Psoas muscle (tissue), 8 donors: ENCODE measurements around the gene PCBP4. TPM values are rescaled to one million over a fixed set of nuclear protein-coding genes. Genes with fewer than 3 reads are reported as not detected.

Experiments used
- ATAC-seq, 4 donors: fragments of 200-7000 bp; cut with Tn5 transposase; one replicate each; pipeline ENCODE4 v1.9.1; 2020; ENCODE audit warnings: moderate library complexity in 3 of 4, mild to moderate bottlenecking in 2 of 4
- DNase-seq, 2 donors: peaks; one replicate each; pipeline ENCODE4 v3.0.0-alpha.2; 2020
- H3K27ac ChIP-seq: fragments of 200-600 bp; one replicate; pipeline ENCODE4 v1.8.0; 2022
- H3K27me3 ChIP-seq, 3 donors: fragments of 200-600 bp in 1 of 3; one replicate each; pipeline versions ENCODE4 v1.6.1 to v1.8.0; 2013 to 2022; ENCODE audit warnings: low read length in 2 of 3, mild to moderate bottlenecking in 2 of 3, moderate library complexity in 1 of 3; ENCODE audit not compliant: insufficient read depth in 3 of 3
- H3K36me3 ChIP-seq, 2 donors: fragments of 200-600 bp in 1 of 2; one replicate each; pipeline versions ENCODE4 v1.6.1 to v1.8.0; 2013 to 2022; ENCODE audit warnings: low read depth in 1 of 2, mild to moderate bottlenecking in 1 of 2, moderate library complexity in 1 of 2; ENCODE audit not compliant: insufficient read depth in 1 of 2
- H3K4me1 ChIP-seq: fragments of 200-600 bp; one replicate; pipeline ENCODE4 v1.8.0; 2022
- H3K4me3 ChIP-seq: fragments of 200-600 bp; one replicate; pipeline ENCODE4 v1.8.0; 2022; ENCODE audit warnings: mild to moderate bottlenecking
- H3K9me3 ChIP-seq: fragments of 200-600 bp; one replicate; pipeline ENCODE4 v1.8.0; 2022
- WGBS, 3 donors: extraction: QIAGEN DNeasy Blood & Tissue Kit; methylation state at CpG; one replicate each; pipeline versions ENCODE4 v1.1.6 to v1.1.7; 2013; 5-methylcytosine and 5-hydroxymethylcytosine counted together
- intact Hi-C, 2 donors: fragments of 100-400 bp; cut with DNase I; formaldehyde crosslinking; loops; one replicate each; pipeline versions ENCODE4 v1.11.0 to v1.14.2; 2022
- polyA plus RNA-seq, 3 donors: library from polyadenylated mRNA; stranded (reverse); fragments of 200-250 nt; gene quantifications; one replicate each; pipeline ENCODE4 v1.2.3, GENCODE V29; 2013
- total RNA-seq, 4 donors: library from RNA; stranded (reverse); fragmentation: NEBNext Ultra II Directional in 2 of 4; extraction: Animal tissue kit (Norgen Biotek cat#: 25700) in 2 of 4; gene quantifications; one replicate each; pipeline versions ENCODE4 v1.2.1 to v1.2.4, GENCODE V29; 2021 to 2023
- TF ChIP-seq, protein P1 (sequence below): fragments of 200-600 bp; IDR thresholded peaks from one replicate; pipeline ENCODE4 v1.8.0; 2022; ENCODE audit warnings: antibody characterized with exemption
- donor health status: healthy with polysubstance abuse.
- donor health status: DM: no; HTN: no; CAD: no; lungs with moderate emphysema.
- donor health status: Bipolar disorder and iron deficiency.
- donor health status: healthy.
- donor health status: DM: yes; HTN: yes; CAD: no.
- donor health status: DM: no; HTN: no; CAD: no.
- donor health status: DM: no; HTN: no; CAD: no.
- donor health status: DM: yes; HTN: yes; CAD: no.

PCBP4 gene
- total and polyA plus RNA-seq, 7 donors, result 36.0 to 161 (median 118) TPM

DNA sequence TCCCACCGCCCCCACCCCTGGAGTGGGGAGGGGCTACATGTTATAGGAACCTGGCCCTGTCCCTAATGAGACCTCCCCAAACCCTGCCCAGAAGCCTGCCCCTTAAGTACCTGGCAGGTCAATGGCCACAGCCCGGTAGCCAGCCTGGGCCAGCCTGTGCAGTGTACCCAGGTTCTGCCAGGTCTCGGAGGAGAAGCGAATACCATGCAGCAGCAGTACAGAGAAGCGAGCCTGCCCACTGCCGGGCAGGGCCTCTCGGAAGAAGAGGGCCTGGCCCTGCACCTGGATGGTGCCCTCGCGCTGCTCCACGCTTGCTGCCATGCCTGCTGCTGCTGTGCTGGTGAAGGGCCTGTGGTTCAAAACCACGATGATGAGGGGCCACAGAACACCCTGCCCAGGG, 4.1 kb upstream of the PCBP4 start:
- Histone ChIP-seq H3K4me1 (peaks cover 37% of the 10 kb centered on the region), H3K27ac (peak overlapping the region; percentile 60), H3K4me3 (no peak overlapping the region), H3K27me3 (no peaks in the 10 kb centered on the region), H3K9me3 (no peaks in the 10 kb centered on the region), H3K36me3 (no peaks in the 10 kb centered on the region)
- DNase-seq (no peak), ATAC-seq (no peak)
- intact Hi-C loops, result no loop called here
- WGBS, 3 donors, result 75 to 90% (median 76%) methylated on average over 11 of the region's 11 CpGs
- TF ChIP-seq, protein P1, sequence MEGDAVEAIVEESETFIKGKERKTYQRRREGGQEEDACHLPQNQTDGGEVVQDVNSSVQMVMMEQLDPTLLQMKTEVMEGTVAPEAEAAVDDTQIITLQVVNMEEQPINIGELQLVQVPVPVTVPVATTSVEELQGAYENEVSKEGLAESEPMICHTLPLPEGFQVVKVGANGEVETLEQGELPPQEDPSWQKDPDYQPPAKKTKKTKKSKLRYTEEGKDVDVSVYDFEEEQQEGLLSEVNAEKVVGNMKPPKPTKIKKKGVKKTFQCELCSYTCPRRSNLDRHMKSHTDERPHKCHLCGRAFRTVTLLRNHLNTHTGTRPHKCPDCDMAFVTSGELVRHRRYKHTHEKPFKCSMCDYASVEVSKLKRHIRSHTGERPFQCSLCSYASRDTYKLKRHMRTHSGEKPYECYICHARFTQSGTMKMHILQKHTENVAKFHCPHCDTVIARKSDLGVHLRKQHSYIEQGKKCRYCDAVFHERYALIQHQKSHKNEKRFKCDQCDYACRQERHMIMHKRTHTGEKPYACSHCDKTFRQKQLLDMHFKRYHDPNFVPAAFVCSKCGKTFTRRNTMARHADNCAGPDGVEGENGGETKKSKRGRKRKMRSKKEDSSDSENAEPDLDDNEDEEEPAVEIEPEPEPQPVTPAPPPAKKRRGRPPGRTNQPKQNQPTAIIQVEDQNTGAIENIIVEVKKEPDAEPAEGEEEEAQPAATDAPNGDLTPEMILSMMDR, result no peak

- no peaks in the 10 kb centered on the region for H3K27me3 ChIP-seq
- ATAC-seq (no peak), DNase-seq (no peak)
- 37 to 56% (median 42%) methylated on average over 6 of the region's 6 CpGs for WGBS, 3 donors
- TF ChIP-seq, protein P1, result no peak
- H3K27ac ChIP-seq, result peak overlapping the region; percentile 60
- H3K4me1 ChIP-seq, result peaks cover 40% of the 10 kb centered on the region
- H3K4me3 ChIP-seq, result no peak overlapping the region
- no peaks in the 10 kb centered on the region for H3K36me3 ChIP-seq
- intact Hi-C loops, result no loop called here
- H3K9me3 ChIP-seq, result no peaks in the 10 kb centered on the region
Observed at GRCh38 chr3:51970606-51971300, 3.5 kb upstream of the PCBP4 start.

GRCh38 chr3:51969841-51970240, 2.6 kb upstream of the PCBP4 start:
- H3K36me3 ChIP-seq, result no peaks in the 10 kb centered on the region
- ATAC-seq (no peak), DNase-seq (no peak)
- H3K9me3 ChIP-seq, result no peaks in the 10 kb centered on the region
- H3K27ac ChIP-seq, result peak overlapping the region; percentile 16
- no peak overlapping the region for H3K4me3 ChIP-seq
- intact Hi-C loops, result no loop called here
- 48 to 64% (median 49%) methylated on average over 4 of the region's 4 CpGs for WGBS, 3 donors
- TF ChIP-seq, protein P1, result no peak
- peaks cover 42% of the 10 kb centered on the region for H3K4me1 ChIP-seq
- no peaks in the 10 kb centered on the region for H3K27me3 ChIP-seq

GRCh38 chr3:51968883-51969678, 1.8 kb upstream of the PCBP4 start:
- TF ChIP-seq, protein P1, result no peak
- Histone ChIP-seq H3K27ac (peak overlapping the region; percentile 82), H3K27me3 (no peaks in the 10 kb centered on the region), H3K4me1 (peaks cover 44% of the 10 kb centered on the region), H3K4me3 (no peak overlapping the region), H3K36me3 (no peaks in the 10 kb centered on the region), H3K9me3 (no peaks in the 10 kb centered on the region)
- WGBS, 3 donors, result 73 to 85% (median 80%) methylated on average over 6 of the region's 6 CpGs
- intact Hi-C loops, result no loop called here
- no peak for ATAC-seq
- DNase-seq, result no peak
